WTC11 (cell line): ENCODE data around the gene CCDC93. TPM values are rescaled to one million over a fixed set of nuclear protein-coding genes. Genes with fewer than 3 reads are reported as not detected.

ENCODE experiments used
- ATAC-seq: fragments of 200-7000 bp; cut with Tn5 transposase; 2 replicates; pipeline ENCODE4 v1.10.0; 2021; ENCODE audit warnings: mild to moderate bottlenecking, moderate library complexity
- CTCF ChIA-PET: fragments of 300-600 bp; sonication (Branson Sonifier 250); formaldehyde crosslinking; loops from one replicate; lab custom pipeline; 2021; ENCODE audit warnings: antibody characterized with exemption; lab: Charles Lee
- POLR2A ChIA-PET: fragments of 350-600 bp; sonication (Branson Sonifier 250); formaldehyde crosslinking; loops from one replicate; lab custom pipeline; 2021; ENCODE audit warnings: antibody characterized with exemption; lab: Charles Lee
- DNase-seq: peaks from one replicate; pipeline ENCODE4 v3.0.0; 2021; ENCODE audit warnings: low spot score
- H3K27ac Mint-ChIP-seq: 2 replicates; pipeline ENCODE4 v1.8.0; 2021; ENCODE audit warnings: mixed read lengths
- H3K27me3 Mint-ChIP-seq: 2 replicates; pipeline ENCODE4 v1.8.0; 2021; ENCODE audit warnings: low read depth, mild to moderate bottlenecking, moderate library complexity, mixed read lengths
- H3K36me3 Mint-ChIP-seq: 2 replicates; pipeline ENCODE4 v1.8.0; 2021; ENCODE audit warnings: mixed read lengths
- H3K4me1 Mint-ChIP-seq: 2 replicates; pipeline ENCODE4 v1.8.0; 2022; ENCODE audit warnings: mixed read lengths
- H3K4me3 Mint-ChIP-seq: 2 replicates; pipeline ENCODE4 v1.8.0; 2021; ENCODE audit warnings: mild to moderate bottlenecking, moderate library complexity, mixed read lengths
- H3K9me3 Mint-ChIP-seq: 2 replicates; pipeline ENCODE4 v1.8.0; 2021; ENCODE audit warnings: mixed read lengths
- CREB1 ChIP-seq: sonication (generic); formaldehyde crosslinking; IDR thresholded peaks from 2 replicates; pipeline ENCODE4 v1.8.0; 2023; ENCODE audit warnings: mild to moderate bottlenecking, missing genetic modification reagents
- CREM ChIP-seq: sonication (generic); formaldehyde crosslinking; IDR thresholded peaks from 2 replicates; pipeline ENCODE4 v1.8.1; 2022; ENCODE audit warnings: mild to moderate bottlenecking, missing genetic modification reagents, moderate library complexity
- ELF4 ChIP-seq: sonication (generic); formaldehyde crosslinking; IDR thresholded peaks from 2 replicates; pipeline ENCODE4 v1.8.1; 2022; ENCODE audit warnings: low read depth, mild to moderate bottlenecking, moderate library complexity, missing genetic modification reagents
- FOXJ3 ChIP-seq: sonication (generic); formaldehyde crosslinking; IDR thresholded peaks from 2 replicates; pipeline ENCODE4 v1.9.0; 2021; ENCODE audit warnings: missing genetic modification reagents, mild to moderate bottlenecking, borderline replicate concordance
- FOXP1 ChIP-seq: sonication (generic); formaldehyde crosslinking; IDR thresholded peaks from 2 replicates; pipeline ENCODE4 v1.8.0; 2022; ENCODE audit warnings: missing genetic modification reagents, mild to moderate bottlenecking, moderate library complexity, borderline replicate concordance
- GABPB1 ChIP-seq: sonication (generic); formaldehyde crosslinking; IDR thresholded peaks from 2 replicates; pipeline ENCODE4 v1.8.1; 2023; ENCODE audit warnings: mild to moderate bottlenecking, missing genetic modification reagents
- GRHL2 ChIP-seq: fragments of 250-450 bp; sonication (Bioruptor Pico); IDR thresholded peaks from 2 replicates; pipeline ENCODE4 v1.8.0; 2022; ENCODE audit warnings: mild to moderate bottlenecking, moderate library complexity; ENCODE audit not compliant: insufficient replicate concordance, severe bottlenecking
- KAT7 ChIP-seq: sonication (generic); formaldehyde crosslinking; IDR thresholded peaks from 2 replicates; pipeline ENCODE4 v1.8.1; 2023; ENCODE audit warnings: missing genetic modification reagents, mild to moderate bottlenecking, borderline replicate concordance
- NFYB ChIP-seq: sonication (generic); formaldehyde crosslinking; conservative IDR thresholded peaks from 2 replicates; pipeline ENCODE4 v1.8.0; 2022; ENCODE audit warnings: low read depth, missing genetic modification reagents
- NR1H2 ChIP-seq: sonication (generic); formaldehyde crosslinking; IDR thresholded peaks from 2 replicates; pipeline ENCODE4 v1.9.0; 2021; ENCODE audit warnings: mild to moderate bottlenecking, moderate library complexity, missing genetic modification reagents
- ZNF121 ChIP-seq: sonication (generic); formaldehyde crosslinking; IDR thresholded peaks from 2 replicates; pipeline ENCODE4 v1.8.0; 2023; ENCODE audit warnings: missing genetic modification reagents
- ZNF317 ChIP-seq: sonication (generic); formaldehyde crosslinking; IDR thresholded peaks from 2 replicates; pipeline ENCODE4 v1.8.1; 2023; ENCODE audit warnings: low read depth, mild to moderate bottlenecking, moderate library complexity, missing genetic modification reagents, borderline replicate concordance
- total RNA-seq: library from RNA; stranded (reverse); gene quantifications from 3 replicates; pipeline ENCODE4 v1.2.3, GENCODE V29; 2021
- TF ChIP-seq, protein P1 (sequence below): sonication (generic); formaldehyde crosslinking; IDR thresholded peaks from 2 replicates; pipeline ENCODE4 v1.8.1; 2023; ENCODE audit warnings: mild to moderate bottlenecking, missing genetic modification reagents
- TF ChIP-seq, protein P2 (sequence below): fragments of 250-450 bp; sonication (Bioruptor Pico); IDR thresholded peaks from 2 replicates; pipeline ENCODE4 v1.9.0; 2021; ENCODE audit warnings: mild to moderate bottlenecking
- TF ChIP-seq, protein P3 (sequence below): sonication (generic); formaldehyde crosslinking; IDR thresholded peaks from 2 replicates; pipeline ENCODE4 v1.8.0; 2023; ENCODE audit warnings: missing genetic modification reagents
- TF ChIP-seq, protein P4 (sequence below): sonication (generic); formaldehyde crosslinking; IDR thresholded peaks from 2 replicates; pipeline ENCODE4 v1.8.0; 2022; ENCODE audit warnings: mild to moderate bottlenecking, missing genetic modification reagents
- TF ChIP-seq, protein P5 (sequence below): sonication (generic); formaldehyde crosslinking; conservative IDR thresholded peaks from 2 replicates; pipeline ENCODE4 v1.8.1; 2023; ENCODE audit warnings: mild to moderate bottlenecking, low read depth, missing genetic modification reagents, moderate library complexity
- TF ChIP-seq, protein P6 (sequence below): sonication (generic); formaldehyde crosslinking; IDR thresholded peaks from 2 replicates; pipeline ENCODE4 v1.8.0; 2022; ENCODE audit warnings: missing genetic modification reagents
- TF ChIP-seq, protein P7 (sequence below): fragments of 250-450 bp; sonication (Bioruptor Pico); IDR thresholded peaks from 2 replicates; pipeline ENCODE4 v1.9.0; 2021; ENCODE audit warnings: moderate library complexity, mild to moderate bottlenecking, inconsistent platforms, borderline replicate concordance

CCDC93 gene
- total RNA-seq, 1 experiment from 2014 or later = 16.9 TPM

DNA sequence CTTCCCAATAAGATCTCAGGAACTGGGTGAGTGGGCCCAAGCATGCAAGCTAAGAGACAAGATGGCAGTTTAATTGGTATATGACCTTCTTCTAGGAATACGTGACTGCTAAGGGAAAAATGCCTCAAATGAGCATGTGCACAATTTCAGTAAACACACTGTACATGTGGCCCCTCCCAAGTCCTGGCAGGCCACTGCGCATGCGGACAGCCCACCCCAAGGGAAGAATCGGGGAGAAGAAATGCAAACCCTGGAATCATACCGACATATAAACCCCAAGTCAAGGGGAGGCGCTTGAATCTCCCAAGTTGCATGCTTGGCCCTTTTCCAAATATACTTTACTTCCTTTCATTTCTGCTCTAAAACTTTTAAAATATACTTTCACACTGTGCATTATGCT lies 15.2 kb upstream of the CCDC93 start (continued):
- TF ChIP-seq, protein P1, sequence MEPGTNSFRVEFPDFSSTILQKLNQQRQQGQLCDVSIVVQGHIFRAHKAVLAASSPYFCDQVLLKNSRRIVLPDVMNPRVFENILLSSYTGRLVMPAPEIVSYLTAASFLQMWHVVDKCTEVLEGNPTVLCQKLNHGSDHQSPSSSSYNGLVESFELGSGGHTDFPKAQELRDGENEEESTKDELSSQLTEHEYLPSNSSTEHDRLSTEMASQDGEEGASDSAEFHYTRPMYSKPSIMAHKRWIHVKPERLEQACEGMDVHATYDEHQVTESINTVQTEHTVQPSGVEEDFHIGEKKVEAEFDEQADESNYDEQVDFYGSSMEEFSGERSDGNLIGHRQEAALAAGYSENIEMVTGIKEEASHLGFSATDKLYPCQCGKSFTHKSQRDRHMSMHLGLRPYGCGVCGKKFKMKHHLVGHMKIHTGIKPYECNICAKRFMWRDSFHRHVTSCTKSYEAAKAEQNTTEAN (CRISPR knock-in tag) = no peak
- no peak for TF ChIP-seq ZNF121 (CRISPR knock-in tag)
- TF ChIP-seq ZNF317 (CRISPR knock-in tag) = no peak
- TF ChIP-seq CREB1 (CRISPR knock-in tag) = no peak
- TF ChIP-seq, protein P2, sequence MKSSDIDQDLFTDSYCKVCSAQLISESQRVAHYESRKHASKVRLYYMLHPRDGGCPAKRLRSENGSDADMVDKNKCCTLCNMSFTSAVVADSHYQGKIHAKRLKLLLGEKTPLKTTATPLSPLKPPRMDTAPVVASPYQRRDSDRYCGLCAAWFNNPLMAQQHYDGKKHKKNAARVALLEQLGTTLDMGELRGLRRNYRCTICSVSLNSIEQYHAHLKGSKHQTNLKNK (CRISPR knock-in tag) = no peak
- TF ChIP-seq GABPB1 = no peak
- TF ChIP-seq, protein P3, sequence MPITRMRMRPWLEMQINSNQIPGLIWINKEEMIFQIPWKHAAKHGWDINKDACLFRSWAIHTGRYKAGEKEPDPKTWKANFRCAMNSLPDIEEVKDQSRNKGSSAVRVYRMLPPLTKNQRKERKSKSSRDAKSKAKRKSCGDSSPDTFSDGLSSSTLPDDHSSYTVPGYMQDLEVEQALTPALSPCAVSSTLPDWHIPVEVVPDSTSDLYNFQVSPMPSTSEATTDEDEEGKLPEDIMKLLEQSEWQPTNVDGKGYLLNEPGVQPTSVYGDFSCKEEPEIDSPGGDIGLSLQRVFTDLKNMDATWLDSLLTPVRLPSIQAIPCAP = no peak
- TF ChIP-seq, protein P4, sequence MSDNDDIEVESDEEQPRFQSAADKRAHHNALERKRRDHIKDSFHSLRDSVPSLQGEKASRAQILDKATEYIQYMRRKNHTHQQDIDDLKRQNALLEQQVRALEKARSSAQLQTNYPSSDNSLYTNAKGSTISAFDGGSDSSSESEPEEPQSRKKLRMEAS (CRISPR knock-in tag) = no peak
- TF ChIP-seq FOXJ3 = no peak
- TF ChIP-seq FOXP1 = no peak

DNA sequence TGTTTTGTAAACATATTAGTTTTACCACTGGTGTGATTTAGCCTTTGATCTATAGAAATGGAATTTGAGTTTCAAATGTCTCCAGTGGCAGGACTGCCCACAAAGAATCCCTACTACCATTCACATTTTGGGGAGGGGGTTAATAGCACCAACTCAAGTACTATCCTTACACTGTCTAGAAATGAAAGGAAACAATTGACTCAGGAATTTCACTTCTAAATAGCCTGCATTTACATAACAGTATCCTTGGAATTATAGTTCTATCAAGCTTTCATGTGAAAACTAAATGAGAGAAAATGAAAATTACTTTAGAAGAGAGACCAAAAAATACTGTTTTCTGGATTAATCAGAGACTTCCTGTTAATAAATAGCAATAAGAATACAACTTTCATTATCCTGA lies 7.5 kb upstream of the CCDC93 start:
- H3K27me3 Mint-ChIP-seq = peaks cover 55% of the 10 kb centered on the region
- ATAC-seq (no peak), DNase-seq (no peak)
- no peak for TF ChIP-seq KAT7 (CRISPR knock-in tag)
- TF ChIP-seq, protein P5, sequence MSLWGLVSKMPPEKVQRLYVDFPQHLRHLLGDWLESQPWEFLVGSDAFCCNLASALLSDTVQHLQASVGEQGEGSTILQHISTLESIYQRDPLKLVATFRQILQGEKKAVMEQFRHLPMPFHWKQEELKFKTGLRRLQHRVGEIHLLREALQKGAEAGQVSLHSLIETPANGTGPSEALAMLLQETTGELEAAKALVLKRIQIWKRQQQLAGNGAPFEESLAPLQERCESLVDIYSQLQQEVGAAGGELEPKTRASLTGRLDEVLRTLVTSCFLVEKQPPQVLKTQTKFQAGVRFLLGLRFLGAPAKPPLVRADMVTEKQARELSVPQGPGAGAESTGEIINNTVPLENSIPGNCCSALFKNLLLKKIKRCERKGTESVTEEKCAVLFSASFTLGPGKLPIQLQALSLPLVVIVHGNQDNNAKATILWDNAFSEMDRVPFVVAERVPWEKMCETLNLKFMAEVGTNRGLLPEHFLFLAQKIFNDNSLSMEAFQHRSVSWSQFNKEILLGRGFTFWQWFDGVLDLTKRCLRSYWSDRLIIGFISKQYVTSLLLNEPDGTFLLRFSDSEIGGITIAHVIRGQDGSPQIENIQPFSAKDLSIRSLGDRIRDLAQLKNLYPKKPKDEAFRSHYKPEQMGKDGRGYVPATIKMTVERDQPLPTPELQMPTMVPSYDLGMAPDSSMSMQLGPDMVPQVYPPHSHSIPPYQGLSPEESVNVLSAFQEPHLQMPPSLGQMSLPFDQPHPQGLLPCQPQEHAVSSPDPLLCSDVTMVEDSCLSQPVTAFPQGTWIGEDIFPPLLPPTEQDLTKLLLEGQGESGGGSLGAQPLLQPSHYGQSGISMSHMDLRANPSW (CRISPR knock-in tag) = no peak
- TF ChIP-seq, protein P6, sequence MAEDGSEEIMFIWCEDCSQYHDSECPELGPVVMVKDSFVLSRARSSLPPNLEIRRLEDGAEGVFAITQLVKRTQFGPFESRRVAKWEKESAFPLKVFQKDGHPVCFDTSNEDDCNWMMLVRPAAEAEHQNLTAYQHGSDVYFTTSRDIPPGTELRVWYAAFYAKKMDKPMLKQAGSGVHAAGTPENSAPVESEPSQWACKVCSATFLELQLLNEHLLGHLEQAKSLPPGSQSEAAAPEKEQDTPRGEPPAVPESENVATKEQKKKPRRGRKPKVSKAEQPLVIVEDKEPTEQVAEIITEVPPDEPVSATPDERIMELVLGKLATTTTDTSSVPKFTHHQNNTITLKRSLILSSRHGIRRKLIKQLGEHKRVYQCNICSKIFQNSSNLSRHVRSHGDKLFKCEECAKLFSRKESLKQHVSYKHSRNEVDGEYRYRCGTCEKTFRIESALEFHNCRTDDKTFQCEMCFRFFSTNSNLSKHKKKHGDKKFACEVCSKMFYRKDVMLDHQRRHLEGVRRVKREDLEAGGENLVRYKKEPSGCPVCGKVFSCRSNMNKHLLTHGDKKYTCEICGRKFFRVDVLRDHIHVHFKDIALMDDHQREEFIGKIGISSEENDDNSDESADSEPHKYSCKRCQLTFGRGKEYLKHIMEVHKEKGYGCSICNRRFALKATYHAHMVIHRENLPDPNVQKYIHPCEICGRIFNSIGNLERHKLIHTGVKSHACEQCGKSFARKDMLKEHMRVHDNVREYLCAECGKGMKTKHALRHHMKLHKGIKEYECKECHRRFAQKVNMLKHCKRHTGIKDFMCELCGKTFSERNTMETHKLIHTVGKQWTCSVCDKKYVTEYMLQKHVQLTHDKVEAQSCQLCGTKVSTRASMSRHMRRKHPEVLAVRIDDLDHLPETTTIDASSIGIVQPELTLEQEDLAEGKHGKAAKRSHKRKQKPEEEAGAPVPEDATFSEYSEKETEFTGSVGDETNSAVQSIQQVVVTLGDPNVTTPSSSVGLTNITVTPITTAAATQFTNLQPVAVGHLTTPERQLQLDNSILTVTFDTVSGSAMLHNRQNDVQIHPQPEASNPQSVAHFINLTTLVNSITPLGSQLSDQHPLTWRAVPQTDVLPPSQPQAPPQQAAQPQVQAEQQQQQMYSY = no peak
- no peak for TF ChIP-seq GRHL2 (CRISPR knock-in tag)
- peaks cover 19% of the 10 kb centered on the region for H3K4me1 Mint-ChIP-seq
- H3K36me3 Mint-ChIP-seq = no peaks in the 10 kb centered on the region
- ChIA-PET CTCF (interaction anchor here (1.0 to 3.7 kb wide), 3 partner anchors 11 to 26 kb away, joined by 4 to 18 read pairs (median 8); no protein-coding TSS in a partner anchor), POLR2A (no interaction called here)
- H3K9me3 Mint-ChIP-seq = peaks cover 8% of the 10 kb centered on the region
- no peak overlapping the region for H3K27ac Mint-ChIP-seq
- H3K4me3 Mint-ChIP-seq = no peak overlapping the region

DNA sequence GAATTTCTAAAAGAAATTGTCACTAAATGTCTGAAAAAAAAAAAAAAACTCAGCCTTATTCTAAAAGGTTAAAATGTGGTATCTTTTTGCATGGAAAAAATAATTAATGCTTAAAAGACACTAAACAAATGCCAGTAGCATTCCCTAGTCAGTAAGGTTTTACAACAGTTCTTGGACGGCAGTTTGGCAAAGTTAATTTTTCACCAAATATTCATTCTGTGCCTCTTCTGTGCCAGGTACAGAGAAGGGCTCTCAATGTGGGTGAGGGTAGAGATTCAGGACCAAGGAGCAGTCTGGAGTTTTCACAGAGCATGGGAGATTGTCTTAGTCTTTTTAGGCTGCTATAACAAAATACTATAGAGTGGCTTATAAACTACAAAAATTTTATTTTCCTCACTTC lies 6.0 kb upstream of the CCDC93 start:
- CTCF ChIA-PET = interaction anchor here (1.5 kb wide), 1 partner anchor 16 kb away, joined by 4 read pairs; no protein-coding TSS in a partner anchor
- H3K36me3 Mint-ChIP-seq = no peaks in the 10 kb centered on the region
- H3K9me3 Mint-ChIP-seq = peaks cover 8% of the 10 kb centered on the region
- ATAC-seq (no peak), DNase-seq (no peak)
- peaks cover 69% of the 10 kb centered on the region for H3K27me3 Mint-ChIP-seq
- H3K4me1 Mint-ChIP-seq = peaks cover 21% of the 10 kb centered on the region
- POLR2A ChIA-PET = no interaction called here
- no peak overlapping the region for H3K4me3 Mint-ChIP-seq
- H3K27ac Mint-ChIP-seq = no peak overlapping the region
- TF ChIP-seq ELF4 (CRISPR knock-in tag) (no peak), CREB1 (CRISPR knock-in tag) (no peak), NFYB (CRISPR knock-in tag) (no peak), ZNF317 (CRISPR knock-in tag) (no peak), CREM (CRISPR knock-in tag) (no peak), NR1H2 (CRISPR knock-in tag) (no peak)
- TF ChIP-seq, protein P7, sequence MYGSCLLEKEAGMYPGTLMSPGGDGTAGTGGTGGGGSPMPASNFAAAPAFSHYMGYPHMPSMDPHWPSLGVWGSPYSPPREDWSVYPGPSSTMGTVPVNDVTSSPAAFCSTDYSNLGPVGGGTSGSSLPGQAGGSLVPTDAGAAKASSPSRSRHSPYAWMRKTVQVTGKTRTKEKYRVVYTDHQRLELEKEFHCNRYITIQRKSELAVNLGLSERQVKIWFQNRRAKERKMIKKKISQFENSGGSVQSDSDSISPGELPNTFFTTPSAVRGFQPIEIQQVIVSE = no peak
- TF ChIP-seq, protein P5 (CRISPR knock-in tag) = no peak
